HG03520 (cell line): ENCODE data around the gene TFF2.

ENCODE experiments used
- ATAC-seq: cut with Tn5 transposase; IDR thresholded peaks from one replicate; pipeline ENCODE4 v1.9.1; 2021; ENCODE audit warnings: mild to moderate bottlenecking, moderate library complexity; ENCODE audit not compliant: unreplicated experiment

Gene TFF2

DNA sequence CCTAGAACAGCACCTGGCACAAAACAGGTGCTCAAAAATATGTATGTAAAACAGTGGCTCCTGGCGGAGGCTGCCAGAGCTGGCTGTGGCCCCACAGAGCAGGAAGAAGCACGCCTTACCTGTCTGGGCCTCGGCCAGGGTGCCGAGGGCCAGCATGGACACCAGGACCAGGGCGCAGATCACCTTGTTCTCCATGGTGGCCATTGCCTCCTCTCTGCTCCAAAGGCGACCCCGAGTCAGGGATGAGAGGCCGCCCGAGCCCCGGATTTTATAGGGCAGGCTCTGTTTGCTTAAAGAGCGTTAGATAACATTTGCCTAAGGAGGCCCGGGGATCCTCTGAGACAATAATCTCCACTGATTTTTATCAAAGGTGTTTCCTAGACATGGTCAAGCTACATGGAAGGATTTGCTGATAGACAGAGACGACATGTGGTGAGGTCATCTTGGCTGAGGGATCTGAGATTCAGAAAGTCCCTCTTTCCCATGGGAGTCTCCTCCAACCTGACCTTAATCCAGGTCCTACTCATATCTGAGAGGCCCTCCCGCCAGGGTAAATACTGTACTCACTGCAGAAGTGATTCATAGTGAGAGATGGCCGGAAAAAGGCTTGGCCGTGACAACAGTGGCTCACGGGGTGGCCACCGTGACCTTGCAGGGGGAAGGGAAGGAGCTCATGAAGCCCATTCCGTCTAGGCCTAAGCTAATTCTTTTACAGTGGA, 15.7 kb upstream of the TFF2 start, which contains the start of gene TFF1:
TFF1 (minus strand) TSS at position 244 of the 719 bp plus-strand sequence; CDS start at position 204, 40 bp downstream.
- no peak for ATAC-seq

DNA sequence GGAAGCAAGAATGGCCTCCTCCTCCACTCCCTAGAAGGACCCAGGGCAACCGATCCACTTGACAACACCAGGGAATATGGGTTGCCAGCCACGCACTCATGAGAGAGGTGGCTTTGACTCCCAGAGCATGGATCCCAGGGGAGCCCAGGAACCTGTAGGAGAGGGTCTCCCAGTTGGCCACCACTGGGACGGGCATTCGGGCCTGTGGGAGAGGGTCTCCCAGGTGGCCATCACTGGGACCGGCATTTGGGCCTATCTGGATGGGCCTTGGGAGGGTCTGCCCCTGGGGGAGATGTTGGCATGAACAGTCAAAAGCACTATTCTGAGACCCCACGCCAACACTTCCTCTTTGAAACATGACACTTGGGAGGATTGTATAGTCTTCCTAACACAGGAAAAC, 15.0 kb upstream of the TFF2 start:
- ATAC-seq = no peak

GRCh38 chr21:42364304-42364865, 13.6 kb upstream of the TFF2 start:
- no peak for ATAC-seq

GRCh38 chr21:42363312-42363711, 12.5 kb upstream of the TFF2 start:
- no peak for ATAC-seq

DNA sequence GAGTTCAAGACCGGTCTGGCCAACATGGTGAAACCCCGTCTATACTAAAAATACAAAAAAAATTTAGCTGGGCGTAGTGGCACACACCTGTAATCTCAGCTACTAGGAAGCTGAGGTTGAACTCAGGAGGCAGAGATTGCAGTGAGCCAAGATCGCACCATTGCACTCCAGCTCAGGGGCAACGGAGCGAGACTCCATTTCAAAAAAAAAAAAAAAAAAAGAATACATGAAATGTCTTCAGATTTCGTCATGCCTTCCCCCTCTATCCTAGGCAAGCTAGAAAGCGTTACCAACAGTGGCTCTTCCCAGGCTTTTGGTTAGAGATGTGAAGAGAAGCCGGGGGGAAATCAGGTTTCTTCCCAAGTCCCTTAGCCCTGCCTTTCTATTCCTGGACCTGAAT, 11.9 kb upstream of the TFF2 start:
- no peak for ATAC-seq

DNA sequence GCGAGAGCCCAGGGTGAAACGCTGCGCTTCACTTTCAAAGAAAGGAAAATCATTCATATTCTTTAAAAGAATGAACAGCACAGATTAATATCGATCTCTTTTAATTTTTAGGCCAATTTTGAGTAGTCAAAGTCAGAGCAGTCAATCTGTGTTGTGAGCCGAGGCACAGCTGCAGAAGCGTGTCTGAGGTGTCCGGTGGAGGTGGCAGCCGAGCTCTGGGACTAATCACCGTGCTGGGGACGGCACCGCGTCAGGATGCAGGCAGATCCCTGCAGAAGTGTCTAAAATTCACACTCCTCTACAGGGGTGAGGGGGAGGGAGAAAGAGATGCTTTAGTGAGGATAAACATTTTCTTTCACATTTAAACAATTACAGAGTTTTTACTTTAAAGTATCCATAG, 11.4 kb upstream of the TFF2 start:
- no peak for ATAC-seq

DNA sequence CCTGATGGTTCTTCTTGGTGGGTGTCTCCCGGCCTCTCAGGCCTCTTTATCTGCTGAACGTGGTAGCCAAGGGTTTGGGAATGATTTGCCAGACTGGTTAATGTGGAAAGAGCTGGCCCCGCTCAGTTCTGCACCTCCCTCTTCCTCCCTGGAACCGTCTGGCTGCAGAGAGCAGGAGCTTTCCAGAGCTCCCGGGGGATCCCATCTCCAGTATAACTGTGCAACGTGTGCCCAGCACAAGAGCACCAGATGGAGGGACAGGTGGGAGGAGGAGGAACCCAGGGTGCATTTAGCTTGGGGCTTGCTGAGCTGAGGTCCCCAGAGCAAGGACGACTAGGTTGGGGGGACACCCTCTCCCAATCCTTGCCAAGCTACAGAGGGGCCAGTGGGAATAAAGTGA, 10.5 kb upstream of the TFF2 start:
- no peak for ATAC-seq

- no peak for ATAC-seq
Observed at GRCh38 chr21:42360317-42360716, 9.5 kb upstream of the TFF2 start.

DNA sequence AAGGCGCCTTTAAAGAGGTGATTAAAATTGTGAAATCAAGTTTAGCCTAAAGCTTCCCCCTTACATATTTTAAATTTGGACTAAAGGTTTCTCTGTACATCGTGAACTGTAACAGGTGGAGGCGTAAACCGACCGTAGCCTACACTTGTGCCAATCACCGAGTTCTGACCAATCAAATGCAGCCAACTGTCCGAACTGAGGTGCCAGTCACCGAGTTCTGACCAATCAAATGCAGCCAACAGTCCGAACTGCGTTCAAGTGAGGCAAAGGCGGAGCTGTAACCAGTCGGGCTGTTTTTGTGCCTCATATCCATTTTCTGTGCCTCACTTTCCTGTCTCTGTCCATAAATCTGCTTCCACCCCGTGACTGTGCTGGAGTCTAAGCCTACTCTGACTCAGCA, 8.1 kb upstream of the TFF2 start:
- no peak for ATAC-seq

DNA sequence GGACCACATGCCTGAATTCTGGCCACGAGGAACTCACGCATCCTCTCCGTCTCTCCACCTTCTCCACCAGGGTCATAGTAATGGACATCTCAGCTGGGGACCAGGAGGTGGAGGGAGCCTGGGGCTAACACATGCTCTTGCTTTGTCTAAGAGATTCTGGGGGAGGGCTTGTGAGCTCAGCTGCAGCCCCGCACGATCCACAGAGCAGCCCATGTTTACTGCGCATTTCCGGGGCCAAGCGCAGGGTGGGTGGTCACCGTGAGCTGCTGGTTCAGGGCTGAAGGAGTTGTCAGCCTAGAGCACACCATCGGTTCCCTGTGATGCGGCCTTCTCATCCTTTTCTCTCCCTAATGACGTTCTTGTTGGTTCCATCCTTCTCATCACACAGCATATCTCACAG, 7.5 kb upstream of the TFF2 start:
- no peak for ATAC-seq

GRCh38 chr21:42357307-42357706, 6.5 kb upstream of the TFF2 start:
- ATAC-seq = no peak

DNA sequence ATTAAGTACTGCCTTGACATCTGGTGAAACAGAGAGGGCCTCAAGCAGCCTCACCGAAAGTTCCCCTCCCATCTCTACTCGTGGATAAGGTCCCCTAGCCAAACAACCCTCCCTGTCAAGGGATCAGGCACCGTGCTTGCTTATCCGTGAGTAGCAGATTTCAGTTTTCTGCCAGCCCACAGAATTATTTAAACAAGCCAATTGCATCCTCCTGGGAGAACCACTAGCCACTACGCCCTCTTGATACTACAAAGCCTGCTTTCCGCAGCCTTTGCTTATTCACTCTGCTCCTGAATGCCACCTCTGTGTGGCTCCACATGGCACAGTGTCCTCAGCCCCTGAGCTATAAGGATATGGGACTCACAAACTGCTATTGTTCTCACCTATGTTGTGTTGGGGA, 5.9 kb upstream of the TFF2 start:
- no peak for ATAC-seq

GRCh38 chr21:42356046-42356445, 5.3 kb upstream of the TFF2 start:
- ATAC-seq = no peak

- no peak for ATAC-seq
Observed at GRCh38 chr21:42353623-42354022, 2.8 kb upstream of the TFF2 start.

- no peak for ATAC-seq
Observed at GRCh38 chr21:42352441-42353095, 1.8 kb upstream of the TFF2 start.

GRCh38 chr21:42351626-42352440, 1.0 kb upstream of the TFF2 start:
- ATAC-seq = no peak

- no peak for ATAC-seq
Observed at GRCh38 chr21:42350318-42350910, 380 bp downstream of the TFF2 start.

DNA sequence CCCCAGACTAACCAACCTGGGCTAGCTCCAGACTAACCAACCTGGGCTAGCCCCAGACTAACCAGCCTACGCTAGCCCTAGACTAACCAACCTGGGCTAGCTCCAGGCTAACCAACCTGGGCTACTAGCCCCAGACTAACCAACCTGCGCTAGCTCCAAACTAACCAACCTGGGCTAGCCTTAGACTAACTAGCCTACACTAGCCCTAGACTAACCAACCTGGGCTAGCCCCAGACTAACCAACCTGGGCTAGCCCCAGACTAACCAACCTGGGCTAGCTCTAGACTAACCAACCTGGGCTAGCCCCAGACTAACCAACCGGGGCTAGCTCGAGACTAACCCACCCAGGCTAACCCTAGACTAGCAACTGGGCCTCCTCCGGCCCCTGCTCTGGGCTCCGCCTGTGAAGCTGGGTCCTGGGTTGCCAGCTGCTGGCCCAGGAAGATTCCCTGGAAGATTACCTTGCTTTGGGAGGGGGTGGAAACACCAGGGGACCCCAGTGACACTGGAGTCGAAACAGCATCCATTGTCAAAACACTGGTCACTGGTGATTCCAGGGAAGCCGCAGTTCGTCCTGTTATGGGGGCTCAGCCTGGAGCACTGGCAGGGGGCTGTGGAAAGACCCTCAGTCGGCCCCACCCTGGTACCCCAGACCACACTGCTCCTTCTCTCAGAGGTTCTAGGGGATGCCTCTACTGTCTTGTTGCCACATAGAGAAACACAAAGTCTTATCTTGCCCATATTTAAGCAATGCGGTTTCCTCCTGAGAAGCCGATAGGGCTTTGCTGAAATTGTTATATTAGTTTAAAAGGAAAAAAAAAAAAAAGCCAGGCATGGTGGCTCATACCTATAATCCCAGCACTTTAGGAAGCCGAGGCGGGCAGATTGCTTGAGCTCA, 1.1 kb downstream of the TFF2 start:
- ATAC-seq = no peak

- no peak for ATAC-seq
Observed at GRCh38 chr21:42348762-42349161, 2.0 kb downstream of the TFF2 start.
